Ovary (tissue), 3 donors: ENCODE data around the gene TNFRSF14.

Source experiments
- CTCF ChIP-seq, 3 donors: fragments of 450-650 bp in 2 of 3; fragments of 200-600 bp in 1 of 3; IDR thresholded peaks; one replicate each; pipeline versions ENCODE4 v1.5.1 to v1.8.0; 2016 to 2022; ENCODE audit warnings: antibody characterized with exemption in 3 of 3, mild to moderate bottlenecking in 1 of 3
- EP300 ChIP-seq: sonication (generic); formaldehyde crosslinking; IDR thresholded peaks from one replicate; pipeline ENCODE4 v1.6.1; 2017; ENCODE audit warnings: antibody characterized with exemption
- POLR2A ChIP-seq: fragments of 450-650 bp; IDR thresholded peaks from one replicate; pipeline ENCODE4 v1.6.1; 2017; ENCODE audit warnings: antibody characterized with exemption, mild to moderate bottlenecking, moderate library complexity
- donor health status: DM: no; HTN: no; CAD: no.

GRCh38 chr1:2516946-2517345, 39.2 kb upstream of the TNFRSF14 start:
- TF ChIP-seq POLR2A = no peak
- no peak for TF ChIP-seq CTCF (IDR thresholded peaks at IDR 0.05)
- TF ChIP-seq EP300 = no peak
